K562 (cell line): Measurements from ENCODE around the gene MDM4. TPM values are rescaled to one million over a fixed set of nuclear protein-coding genes. Genes with fewer than 3 reads are reported as not detected.

Source experiments
- ARHGAP35 ChIP-seq: fragments of 450-650 bp; IDR thresholded peaks from 2 replicates; pipeline ENCODE4 v1.6.1; 2018; ENCODE audit not compliant: partially characterized antibody
- BRD9 ChIP-seq: fragments of 450-650 bp; IDR thresholded peaks from 2 replicates; pipeline ENCODE4 v1.6.1; 2018; ENCODE audit warnings: low read depth; ENCODE audit not compliant: partially characterized antibody
- CBFA2T3 ChIP-seq: fragments of 450-650 bp; IDR thresholded peaks from 2 replicates; pipeline ENCODE4 v1.6.1; 2017
- GABPB2 ChIP-seq: fragments of 250-450 bp; sonication (Bioruptor Pico); conservative IDR thresholded peaks from 2 replicates; pipeline ENCODE4 v1.5.1; 2021; ENCODE audit warnings: mild to moderate bottlenecking
- NR2C1 ChIP-seq, 2 experiments: fragments of 450-650 bp; IDR thresholded peaks; 2 replicates each; pipeline ENCODE4 v1.6.1; 2017; ENCODE audit warnings: mild to moderate bottlenecking in 2 of 2, antibody characterized with exemption in 1 of 2, inconsistent platforms in 1 of 2, missing compliant biosample characterization in 1 of 2, missing genetic modification characterization in 1 of 2
- RB1 ChIP-seq: fragments of 450-650 bp; IDR thresholded peaks from 2 replicates; pipeline ENCODE4 v1.6.1; 2017; ENCODE audit warnings: low read depth, mild to moderate bottlenecking
- RCOR1 ChIP-seq, 2 experiments: IDR thresholded peaks; 2 replicates each; pipeline ENCODE4 v1.6.1; 2012; ENCODE audit warnings: low read depth in 2 of 2, low read length in 2 of 2, borderline replicate concordance in 1 of 2, improper control_type of control experiment in 1 of 2
- SAFB ChIP-seq: fragments of 200-400 bp; formaldehyde crosslinking; IDR thresholded peaks from 2 replicates; pipeline ENCODE4 v1.6.1; 2017; ENCODE audit warnings: low read depth, low read length, borderline replicate concordance
- SMAD4 ChIP-seq: fragments of 250-450 bp; sonication (Bioruptor Pico); conservative IDR thresholded peaks from 2 replicates; pipeline ENCODE4 v1.8.0; 2021; ENCODE audit warnings: inconsistent platforms, mild to moderate bottlenecking, moderate library complexity
- ZBTB8A ChIP-seq: fragments of 450-650 bp; IDR thresholded peaks from 2 replicates; pipeline ENCODE4 v1.6.1; 2018; ENCODE audit warnings: mild to moderate bottlenecking, moderate library complexity; ENCODE audit not compliant: partially characterized antibody
- ZNF133 ChIP-seq: fragments of 250-450 bp; sonication (Bioruptor Pico); IDR thresholded peaks from 2 replicates; pipeline ENCODE4 v1.4.0; 2020; ENCODE audit warnings: mild to moderate bottlenecking
- ZNF197 ChIP-seq: fragments of 200-800 bp; sonication (Bioruptor generic); IDR thresholded peaks from 2 replicates; pipeline ENCODE4 v1.6.1; 2016; ENCODE audit warnings: low read depth, missing genetic modification characterization, missing compliant biosample characterization
- ZNF232 ChIP-seq: sonication (generic); formaldehyde crosslinking; IDR thresholded peaks from 2 replicates; pipeline ENCODE4 v1.8.0; 2022; ENCODE audit warnings: mild to moderate bottlenecking, missing genetic modification reagents
- ZNF347 ChIP-seq: fragments of 450-650 bp; formaldehyde crosslinking; IDR thresholded peaks from 2 replicates; pipeline ENCODE4 v1.4.0; 2020; ENCODE audit warnings: low read depth, mild to moderate bottlenecking, moderate library complexity
- ZNF584 ChIP-seq: fragments of 200-800 bp; sonication (Bioruptor generic); IDR thresholded peaks from 2 replicates; pipeline ENCODE4 v1.6.1; 2016; ENCODE audit warnings: low read depth, mild to moderate bottlenecking, missing genetic modification characterization, missing compliant biosample characterization
- ZNF778 ChIP-seq: fragments of 450-650 bp; formaldehyde crosslinking; IDR thresholded peaks from 2 replicates; pipeline ENCODE4 v1.4.0; 2020; ENCODE audit warnings: mild to moderate bottlenecking, moderate library complexity
- polyA plus RNA-seq, 8 experiments: library from polyadenylated mRNA; depleted of rRNA in 4 of 8; stranded (reverse) in 5 of 8; unstranded in 3 of 8; fragments of >200 nt; fragmentation: Nextera tagmentation in 2 of 8; fragmentation: Illumina TruSeq in 1 of 8; extraction: Ambion mirVana in 2 of 8; extraction: Trizol in 1 of 8; gene quantifications; 2 replicates each; pipeline versions ENCODE4 v1.2.1 to v1.2.3, GENCODE V29; 2011 to 2014; ENCODE audit warnings: inconsistent platforms in 1 of 8, missing spikeins in 1 of 8
- total RNA-seq, 7 experiments: library from RNA; depleted of rRNA in 6 of 7; stranded (reverse); fragments of >200 nt in 6 of 7; fragmentation: Illumina TruSeq in 2 of 7; extraction: Trizol in 2 of 7; gene quantifications; 2 replicates each; pipeline versions ENCODE4 v1.2.1 to v1.2.3, GENCODE V29; 2011 to 2021; ENCODE audit warnings: low replicate concordance in 1 of 7
- TF ChIP-seq, protein P1 (sequence below): IDR thresholded peaks from 3 replicates; pipeline ENCODE4 v1.6.1; 2011; ENCODE audit warnings: borderline replicate concordance, mild to moderate bottlenecking, moderate library complexity; ENCODE audit not compliant: insufficient read length; ENCODE audit errors: extremely low read depth
- TF ChIP-seq, protein P2 (sequence below): fragments of 450-650 bp; conservative IDR thresholded peaks from 2 replicates; pipeline ENCODE4 v1.6.1; 2016; ENCODE audit warnings: missing genetic modification characterization, low read depth, mild to moderate bottlenecking, missing compliant biosample characterization, moderate library complexity
- TF ChIP-seq, protein P3 (sequence below): IDR thresholded peaks from 3 replicates; pipeline ENCODE4 v1.6.1; 2011; ENCODE audit warnings: borderline replicate concordance, mild to moderate bottlenecking; ENCODE audit not compliant: insufficient read length, insufficient read depth
- TF ChIP-seq, protein P4 (sequence below): fragments of 250-450 bp; sonication (Bioruptor Pico); IDR thresholded peaks from 2 replicates; pipeline ENCODE4 v1.8.0; 2022; ENCODE audit warnings: moderate library complexity, mild to moderate bottlenecking, inconsistent platforms

The MDM4 gene
- total and polyA plus RNA-seq, 9 of the 15 experiments (the other 6 are each of a cell fraction or from before 2014, with no cell fraction given): 3.3 to 61.7 (median 21.2) TPM

DNA sequence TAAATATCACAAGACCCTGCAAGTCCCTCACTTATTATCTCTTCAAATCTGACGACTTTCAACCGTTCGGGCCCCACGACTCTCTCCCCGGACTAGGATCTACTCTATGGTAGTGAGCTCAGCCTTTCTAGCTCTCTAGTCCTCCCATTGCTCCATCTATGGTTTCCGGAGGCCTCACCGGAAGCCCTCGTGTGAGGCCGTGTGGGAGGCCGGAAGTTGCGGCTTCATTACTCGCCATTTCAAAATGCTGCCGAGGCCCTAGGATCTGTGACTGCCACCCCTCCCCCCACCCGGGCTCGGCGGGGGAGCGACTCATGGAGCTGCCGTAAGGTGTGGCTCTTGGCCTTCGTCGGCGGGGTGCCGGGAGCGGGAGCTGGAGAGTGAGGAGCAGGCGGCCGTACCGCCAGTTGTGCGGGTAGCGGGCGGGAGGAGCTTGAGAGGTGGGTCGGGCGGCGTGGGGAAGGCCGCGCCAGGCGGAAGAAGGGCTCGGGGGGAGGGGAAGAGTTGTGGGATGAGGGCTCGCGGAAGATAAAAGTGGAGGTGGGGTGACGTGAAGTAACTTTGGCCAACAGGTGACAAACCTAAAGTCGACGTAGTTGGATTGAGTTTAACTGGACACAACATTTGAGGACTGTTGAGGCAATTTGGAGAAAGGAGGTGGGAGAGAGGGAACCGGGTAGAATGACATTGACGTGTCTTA, at the start of gene MDM4 (continued):
- TF ChIP-seq, protein P1, sequence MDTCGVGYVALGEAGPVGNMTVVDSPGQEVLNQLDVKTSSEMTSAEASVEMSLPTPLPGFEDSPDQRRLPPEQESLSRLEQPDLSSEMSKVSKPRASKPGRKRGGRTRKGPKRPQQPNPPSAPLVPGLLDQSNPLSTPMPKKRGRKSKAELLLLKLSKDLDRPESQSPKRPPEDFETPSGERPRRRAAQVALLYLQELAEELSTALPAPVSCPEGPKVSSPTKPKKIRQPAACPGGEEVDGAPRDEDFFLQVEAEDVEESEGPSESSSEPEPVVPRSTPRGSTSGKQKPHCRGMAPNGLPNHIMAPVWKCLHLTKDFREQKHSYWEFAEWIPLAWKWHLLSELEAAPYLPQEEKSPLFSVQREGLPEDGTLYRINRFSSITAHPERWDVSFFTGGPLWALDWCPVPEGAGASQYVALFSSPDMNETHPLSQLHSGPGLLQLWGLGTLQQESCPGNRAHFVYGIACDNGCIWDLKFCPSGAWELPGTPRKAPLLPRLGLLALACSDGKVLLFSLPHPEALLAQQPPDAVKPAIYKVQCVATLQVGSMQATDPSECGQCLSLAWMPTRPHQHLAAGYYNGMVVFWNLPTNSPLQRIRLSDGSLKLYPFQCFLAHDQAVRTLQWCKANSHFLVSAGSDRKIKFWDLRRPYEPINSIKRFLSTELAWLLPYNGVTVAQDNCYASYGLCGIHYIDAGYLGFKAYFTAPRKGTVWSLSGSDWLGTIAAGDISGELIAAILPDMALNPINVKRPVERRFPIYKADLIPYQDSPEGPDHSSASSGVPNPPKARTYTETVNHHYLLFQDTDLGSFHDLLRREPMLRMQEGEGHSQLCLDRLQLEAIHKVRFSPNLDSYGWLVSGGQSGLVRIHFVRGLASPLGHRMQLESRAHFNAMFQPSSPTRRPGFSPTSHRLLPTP: no peak
- TF ChIP-seq ZBTB8A: no peak
- peak; percentile 90 for TF ChIP-seq RB1
- no peak for TF ChIP-seq ZNF347 (CRISPR knock-in tag)
- TF ChIP-seq GABPB2: no peak
- TF ChIP-seq ARHGAP35: peak; percentile 76
- TF ChIP-seq NR2C1 (IDR thresholded peaks at IDR 0.05): peak; percentile 76
- TF ChIP-seq NR2C1 (tag; IDR thresholded peaks at IDR 0.05): peak; percentile 61; the same call in 1 of the 2 replicates
- TF ChIP-seq ZNF584: no peak
- TF ChIP-seq, protein P2, sequence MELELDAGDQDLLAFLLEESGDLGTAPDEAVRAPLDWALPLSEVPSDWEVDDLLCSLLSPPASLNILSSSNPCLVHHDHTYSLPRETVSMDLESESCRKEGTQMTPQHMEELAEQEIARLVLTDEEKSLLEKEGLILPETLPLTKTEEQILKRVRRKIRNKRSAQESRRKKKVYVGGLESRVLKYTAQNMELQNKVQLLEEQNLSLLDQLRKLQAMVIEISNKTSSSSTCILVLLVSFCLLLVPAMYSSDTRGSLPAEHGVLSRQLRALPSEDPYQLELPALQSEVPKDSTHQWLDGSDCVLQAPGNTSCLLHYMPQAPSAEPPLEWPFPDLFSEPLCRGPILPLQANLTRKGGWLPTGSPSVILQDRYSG (tag): no peak
- TF ChIP-seq CBFA2T3: peak; percentile 69
- TF ChIP-seq ZNF232 (CRISPR knock-in tag): no peak
- TF ChIP-seq SMAD4 (CRISPR knock-in tag): peak; percentile 57; the same call in 1 of the 2 replicates
- peak; percentile 91 for TF ChIP-seq BRD9
- no peak for TF ChIP-seq ZNF133 (CRISPR knock-in tag)
- TF ChIP-seq SAFB: 0 out of 2 replicates have a peak, but pooled peaks have one; percentile 48
- TF ChIP-seq, protein P3, sequence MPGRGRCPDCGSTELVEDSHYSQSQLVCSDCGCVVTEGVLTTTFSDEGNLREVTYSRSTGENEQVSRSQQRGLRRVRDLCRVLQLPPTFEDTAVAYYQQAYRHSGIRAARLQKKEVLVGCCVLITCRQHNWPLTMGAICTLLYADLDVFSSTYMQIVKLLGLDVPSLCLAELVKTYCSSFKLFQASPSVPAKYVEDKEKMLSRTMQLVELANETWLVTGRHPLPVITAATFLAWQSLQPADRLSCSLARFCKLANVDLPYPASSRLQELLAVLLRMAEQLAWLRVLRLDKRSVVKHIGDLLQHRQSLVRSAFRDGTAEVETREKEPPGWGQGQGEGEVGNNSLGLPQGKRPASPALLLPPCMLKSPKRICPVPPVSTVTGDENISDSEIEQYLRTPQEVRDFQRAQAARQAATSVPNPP: no peak
- TF ChIP-seq RCOR1 (IDR thresholded peaks at IDR 0.05; ENCODE audit: borderline replicate concordance in 1 of 2, low read depth in 2 of 2, low read length in 2 of 2): peak; percentile 37 to 71; a peak in 2 of 4 replicates
- no peak for TF ChIP-seq ZNF778
- TF ChIP-seq, protein P4, sequence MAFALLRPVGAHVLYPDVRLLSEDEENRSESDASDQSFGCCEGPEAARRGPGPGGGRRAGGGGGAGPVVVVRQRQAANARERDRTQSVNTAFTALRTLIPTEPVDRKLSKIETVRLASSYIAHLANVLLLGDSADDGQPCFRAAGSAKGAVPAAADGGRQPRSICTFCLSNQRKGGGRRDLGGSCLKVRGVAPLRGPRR (CRISPR knock-in tag): no peak
- 0 out of 2 replicates have a peak, but pooled peaks have one; percentile 21 for TF ChIP-seq ZNF197 (CRISPR knock-in tag)
